NCI-H526 treated with DMSO at 0.1 percent for 48 hours (cell line): Measurements from ENCODE around the gene RRAD.
"Not testable (repeated sequence)": the region's sequence is repeated elsewhere in the genome, so short reads cannot be mapped to it uniquely, and the experiment has no call there.

Experiments used
- DNase-seq: peaks from one replicate; lab custom pipeline; 2025; lab: John Stamatoyannopoulos, UW

The RRAD gene

GRCh38 chr16:66925322-66925840, at the start of gene RRAD:
Gene RRAD (minus strand): TSS chr16:66925535. CDS start chr16:66925179, 356 bp downstream.
- DNase-seq, result no peak

GRCh38 chr16:66974932-66975246, 49.6 kb upstream of the RRAD start:
- not testable (repeated sequence) for DNase-seq

- DNase-seq, result not testable (repeated sequence)
Observed at GRCh38 chr16:66974156-66974931, 49.0 kb upstream of the RRAD start.

- DNase-seq, result no peak
Observed at GRCh38 chr16:66973716-66974115, 48.4 kb upstream of the RRAD start.

- DNase-seq, result no peak
Observed at GRCh38 chr16:66972983-66973382, 47.6 kb upstream of the RRAD start.

- DNase-seq, result no peak
Observed at GRCh38 chr16:66970775-66971720, 45.7 kb upstream of the RRAD start.

- no peak for DNase-seq
Observed at GRCh38 chr16:66968847-66969246, 43.5 kb upstream of the RRAD start.

GRCh38 chr16:66964049-66964448, 38.7 kb upstream of the RRAD start:
- DNase-seq, result no peak

GRCh38 chr16:66961914-66962313, 36.6 kb upstream of the RRAD start:
- no peak for DNase-seq

GRCh38 chr16:66961065-66961744, 35.9 kb upstream of the RRAD start, which contains the start of gene CES3:
Gene CES3 (plus strand): TSS chr16:66961266. CDS start chr16:66961308, 42 bp downstream.
- peak; percentile 51 for DNase-seq

- no peak for DNase-seq
Observed at GRCh38 chr16:66960270-66960669, 34.9 kb upstream of the RRAD start.

GRCh38 chr16:66959704-66960161, 34.4 kb upstream of the RRAD start:
- no peak for DNase-seq

- DNase-seq, result no peak
Observed at GRCh38 chr16:66958857-66959703, 33.7 kb upstream of the RRAD start.

GRCh38 chr16:66956154-66956457, 30.8 kb upstream of the RRAD start:
- not testable (repeated sequence) for DNase-seq

GRCh38 chr16:66955363-66956153, 30.2 kb upstream of the RRAD start:
- DNase-seq, result not testable (repeated sequence)

GRCh38 chr16:66954097-66954659, 28.8 kb upstream of the RRAD start:
- DNase-seq, result peak; percentile 43

GRCh38 chr16:66953462-66954096, 28.2 kb upstream of the RRAD start:
- DNase-seq, result no peak

GRCh38 chr16:66952430-66953110, 27.2 kb upstream of the RRAD start:
- no peak for DNase-seq
